A673 (cell line): ENCODE measurements around the gene WFDC10A. TPM values are rescaled to one million over a fixed set of nuclear protein-coding genes. Genes with fewer than 3 reads are reported as not detected.
"Not testable (repeated sequence)": the region's sequence is repeated elsewhere in the genome, so short reads cannot be mapped to it uniquely, and the experiment has no call there.

ENCODE experiments used
- BruUV-seq: library from RNA; stranded (reverse); fragments of 400-500 nt; replicated peaks from 2 replicates; lab custom pipeline; 2021; lab: Mats Ljungman, UMichigan
- CTCF ChIA-PET: fragments of 300-600 bp; sonication (Branson Sonifier 250); formaldehyde crosslinking; loops from one replicate; lab custom pipeline; 2022; ENCODE audit warnings: antibody characterized with exemption; lab: Charles Lee
- POLR2A ChIA-PET: fragments of 300-600 bp; sonication (Branson Sonifier 250); formaldehyde crosslinking; loops from one replicate; lab custom pipeline; 2022; ENCODE audit warnings: antibody characterized with exemption; ENCODE audit not compliant: low non-redundant PET; lab: Charles Lee
- DNase-seq: peaks from one replicate; pipeline ENCODE4 v3.0.0-alpha.2; 2015; ENCODE audit warnings: low spot score
- H3K27ac ChIP-seq: fragments of 200-600 bp; sonication (generic); 2 replicates; pipeline ENCODE4 v1.5.1; 2016; ENCODE audit warnings: mixed run types, low read depth, mild to moderate bottlenecking, mixed read lengths, antibody characterized with exemption, low read length; ENCODE audit not compliant: poor library complexity, severe bottlenecking
- H3K27me3 ChIP-seq: fragments of 200-600 bp; sonication (generic); replicated peaks from 2 replicates; pipeline ENCODE4 v1.6.1; 2017; ENCODE audit warnings: mixed run types, low read depth, mild to moderate bottlenecking, mixed read lengths, antibody characterized with exemption, low read length; ENCODE audit not compliant: insufficient read depth, poor library complexity
- H3K36me3 ChIP-seq: fragments of 200-600 bp; sonication (generic); 2 replicates; pipeline ENCODE4 v1.6.1; 2016; ENCODE audit warnings: mixed run types, mild to moderate bottlenecking, mixed read lengths, antibody characterized with exemption, low read length; ENCODE audit not compliant: insufficient read depth, poor library complexity, severe bottlenecking
- H3K4me1 ChIP-seq: fragments of 200-600 bp; sonication (generic); 2 replicates; pipeline ENCODE4 v1.6.1; 2017; ENCODE audit warnings: mixed run types, mild to moderate bottlenecking, mixed read lengths, antibody characterized with exemption, low read length; ENCODE audit not compliant: insufficient read depth, poor library complexity, severe bottlenecking
- H3K4me3 ChIP-seq: fragments of 200-600 bp; sonication (generic); 2 replicates; pipeline ENCODE4 v1.5.1; 2016; ENCODE audit warnings: low read depth, mixed run types, mild to moderate bottlenecking, mixed read lengths, low read length; ENCODE audit not compliant: poor library complexity, severe bottlenecking
- H3K9me3 ChIP-seq: fragments of 200-600 bp; sonication (generic); 2 replicates; pipeline ENCODE4 v1.6.1; 2016; ENCODE audit warnings: mixed run types, low read depth, mild to moderate bottlenecking, mixed read lengths, antibody characterized with exemption, low read length; ENCODE audit not compliant: poor library complexity, severe bottlenecking
- CTCF ChIP-seq: fragments of 300-800, 200-600 bp; sonication (generic); conservative IDR thresholded peaks from 2 replicates; pipeline ENCODE4 v1.5.1; 2017; ENCODE audit warnings: low read depth, mild to moderate bottlenecking, antibody characterized with exemption, low read length, moderate library complexity, mixed read lengths
- EZH2 ChIP-seq: fragments of 200-600 bp; sonication (generic); IDR thresholded peaks from 2 replicates; pipeline ENCODE4 v1.6.1; 2017; ENCODE audit warnings: borderline replicate concordance, low read depth, mild to moderate bottlenecking, mixed read lengths, antibody characterized with exemption, low read length; ENCODE audit not compliant: poor library complexity, severe bottlenecking
- intact Hi-C: fragments of 100-400 bp; cut with micrococcal nuclease; formaldehyde crosslinking; loops from one replicate; pipeline ENCODE4 v1.10.0; 2022; ENCODE audit not compliant: unreplicated experiment
- total RNA-seq: library from RNA; stranded (reverse); gene quantifications from 2 replicates; pipeline ENCODE4 v1.2.3, GENCODE V29; 2021

The WFDC10A gene
- total RNA-seq, 1 experiment from 2014 or later: not detected

GRCh38 chr20:45646875-45647274, 17.3 kb downstream of the WFDC10A start:
- H3K36me3 ChIP-seq: no peaks in the 10 kb centered on the region
- no peak overlapping the region for H3K27ac ChIP-seq
- intact Hi-C loops: no loop called here
- no peak for TF ChIP-seq EZH2
- no peak for TF ChIP-seq CTCF
- no peak overlapping the region for H3K4me3 ChIP-seq
- BruUV-seq: no TSS peak
- ChIA-PET CTCF (no interaction called here), POLR2A (no interaction called here)
- no peaks in the 10 kb centered on the region for H3K27me3 ChIP-seq
- no peak for DNase-seq
- H3K4me1 ChIP-seq: no peaks in the 10 kb centered on the region
- no peaks in the 10 kb centered on the region for H3K9me3 ChIP-seq

DNA sequence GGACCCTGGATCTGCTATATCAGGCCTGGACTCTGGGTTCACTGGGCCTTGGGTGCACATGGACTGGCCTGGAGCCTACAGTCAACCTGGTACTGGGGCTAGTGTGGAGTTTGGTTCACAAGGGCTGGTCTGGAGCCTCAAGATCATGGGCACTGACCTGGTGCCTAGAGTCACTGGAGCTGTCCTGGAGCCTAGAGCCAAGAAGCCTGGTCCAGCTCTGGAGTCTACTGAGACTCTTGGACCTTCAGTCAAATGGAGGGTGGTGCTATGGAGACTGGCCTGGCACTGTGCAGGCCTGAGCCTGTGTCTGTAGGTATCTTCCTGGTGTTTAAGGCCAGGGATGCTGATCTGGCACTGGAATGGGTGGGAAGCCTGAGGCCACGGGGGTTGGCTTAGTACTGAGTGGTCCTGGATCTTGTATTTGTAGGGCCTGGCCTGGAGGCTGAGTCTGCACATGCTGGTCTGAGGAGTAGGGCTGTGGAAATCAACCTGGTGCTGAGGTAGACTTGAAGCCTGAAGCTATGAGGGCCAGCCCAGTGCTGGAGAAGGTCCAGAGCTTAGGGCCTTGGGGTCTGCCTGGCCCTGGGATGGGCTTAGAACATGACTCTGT, 18.0 kb downstream of the WFDC10A start:
- Histone ChIP-seq H3K9me3 (no peaks in the 10 kb centered on the region), H3K27me3 (no peaks in the 10 kb centered on the region), H3K4me3 (no peak overlapping the region), H3K4me1 (no peaks in the 10 kb centered on the region), H3K36me3 (no peaks in the 10 kb centered on the region), H3K27ac (no peak overlapping the region)
- intact Hi-C loops: no loop called here
- ChIA-PET CTCF (no interaction called here), POLR2A (no interaction called here)
- TF ChIP-seq CTCF (no peak), EZH2 (no peak)
- DNase-seq: no peak
- no TSS peak for BruUV-seq

GRCh38 chr20:45649312-45649863, 19.8 kb downstream of the WFDC10A start:
- BruUV-seq: no TSS peak
- H3K27me3 ChIP-seq: no peaks in the 10 kb centered on the region
- ChIA-PET CTCF (no interaction called here), POLR2A (no interaction called here)
- TF ChIP-seq EZH2: no peak
- no peak for TF ChIP-seq CTCF
- no peaks in the 10 kb centered on the region for H3K36me3 ChIP-seq
- no peak for DNase-seq
- H3K4me3 ChIP-seq: no peak overlapping the region
- intact Hi-C loops: no loop called here
- H3K4me1 ChIP-seq: no peaks in the 10 kb centered on the region
- H3K9me3 ChIP-seq: no peaks in the 10 kb centered on the region
- no peak overlapping the region for H3K27ac ChIP-seq

- H3K27me3 ChIP-seq, H3K4me3 ChIP-seq, POLR2A ChIA-PET, H3K9me3 ChIP-seq, DNase-seq, H3K36me3 ChIP-seq, intact Hi-C loops, H3K4me1 ChIP-seq, H3K27ac ChIP-seq, CTCF ChIA-PET, BruUV-seq: not testable (repeated sequence)
Measured at GRCh38 chr20:45651726-45652125, 22.2 kb downstream of the WFDC10A start.

DNA sequence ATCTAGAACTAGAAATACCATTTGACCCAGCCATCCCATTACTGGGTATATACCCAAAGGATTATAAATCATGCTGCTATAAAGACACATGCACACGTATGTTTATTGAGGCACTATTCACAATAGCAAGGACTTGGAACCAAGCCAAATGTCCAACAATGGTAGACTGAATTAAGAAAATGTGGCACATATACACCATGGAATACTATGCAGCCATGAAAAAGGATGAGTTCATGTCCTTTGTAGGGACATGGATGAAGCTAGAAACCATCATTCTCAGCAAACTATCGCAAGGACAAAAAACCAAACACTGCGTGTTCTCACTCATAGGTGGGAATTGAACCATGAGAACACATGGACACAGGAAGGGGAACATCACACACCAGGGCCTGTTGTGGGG, 27.5 kb downstream of the WFDC10A start:
- BruUV-seq, DNase-seq, H3K9me3 ChIP-seq, CTCF ChIA-PET, POLR2A ChIA-PET, H3K27me3 ChIP-seq, H3K27ac ChIP-seq, intact Hi-C loops, H3K36me3 ChIP-seq, H3K4me1 ChIP-seq, H3K4me3 ChIP-seq: not testable (repeated sequence)
